NT2/D1 (cell line): ENCODE results near the gene SUPT5H.

Experiments
- SUZ12 ChIP-seq: IDR thresholded peaks from 2 replicates; pipeline ENCODE4 v1.6.1; 2011; ENCODE audit not compliant: insufficient read length, insufficient read depth; ENCODE audit errors: extremely low read depth
- YY1 ChIP-seq: IDR thresholded peaks from 2 replicates; pipeline ENCODE4 v1.6.1; 2011; ENCODE audit not compliant: insufficient read length, insufficient read depth
- ZNF274 ChIP-seq: IDR thresholded peaks from 2 replicates; pipeline ENCODE4 v1.6.1; 2011; ENCODE audit warnings: mild to moderate bottlenecking, low read depth, low read length

DNA sequence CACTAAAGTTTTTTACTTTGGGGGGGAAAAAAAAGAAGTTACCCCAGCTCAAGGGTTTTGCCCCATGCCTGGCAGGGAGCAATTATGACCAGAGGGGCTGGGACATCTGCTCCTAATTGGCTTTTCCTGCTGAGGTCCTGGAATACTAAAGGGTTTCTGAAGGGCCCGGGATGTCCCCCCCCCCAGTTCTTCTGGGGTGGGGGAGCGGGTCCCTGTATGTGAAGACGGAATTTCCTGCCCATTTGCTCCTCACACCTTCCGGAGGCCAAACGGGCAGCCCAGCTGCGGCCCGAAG lies 52.3 kb downstream of the SUPT5H start:
- no peak for TF ChIP-seq YY1
- TF ChIP-seq ZNF274 = no peak
- TF ChIP-seq SUZ12 = no peak
